PC-9 (cell line): ENCODE measurements around the gene EQTN.

Source experiments
- EZH2 ChIP-seq: fragments of 200-600 bp; sonication (generic); IDR thresholded peaks from 2 replicates; pipeline ENCODE4 v1.8.0; 2017; ENCODE audit warnings: antibody characterized with exemption, low read depth
- TF ChIP-seq, protein P1 (sequence below): fragments of 200-600 bp; sonication (generic); conservative IDR thresholded peaks from 2 replicates; pipeline ENCODE4 v1.6.1; 2017; ENCODE audit warnings: mixed run types, antibody characterized with exemption, mild to moderate bottlenecking, moderate library complexity

- TF ChIP-seq, protein P1, sequence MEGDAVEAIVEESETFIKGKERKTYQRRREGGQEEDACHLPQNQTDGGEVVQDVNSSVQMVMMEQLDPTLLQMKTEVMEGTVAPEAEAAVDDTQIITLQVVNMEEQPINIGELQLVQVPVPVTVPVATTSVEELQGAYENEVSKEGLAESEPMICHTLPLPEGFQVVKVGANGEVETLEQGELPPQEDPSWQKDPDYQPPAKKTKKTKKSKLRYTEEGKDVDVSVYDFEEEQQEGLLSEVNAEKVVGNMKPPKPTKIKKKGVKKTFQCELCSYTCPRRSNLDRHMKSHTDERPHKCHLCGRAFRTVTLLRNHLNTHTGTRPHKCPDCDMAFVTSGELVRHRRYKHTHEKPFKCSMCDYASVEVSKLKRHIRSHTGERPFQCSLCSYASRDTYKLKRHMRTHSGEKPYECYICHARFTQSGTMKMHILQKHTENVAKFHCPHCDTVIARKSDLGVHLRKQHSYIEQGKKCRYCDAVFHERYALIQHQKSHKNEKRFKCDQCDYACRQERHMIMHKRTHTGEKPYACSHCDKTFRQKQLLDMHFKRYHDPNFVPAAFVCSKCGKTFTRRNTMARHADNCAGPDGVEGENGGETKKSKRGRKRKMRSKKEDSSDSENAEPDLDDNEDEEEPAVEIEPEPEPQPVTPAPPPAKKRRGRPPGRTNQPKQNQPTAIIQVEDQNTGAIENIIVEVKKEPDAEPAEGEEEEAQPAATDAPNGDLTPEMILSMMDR, result no peak
- TF ChIP-seq EZH2, result no peak
Measured at GRCh38 chr9:27344776-27345175, 47.8 kb upstream of the EQTN start.
